Activated T-cell treated with anti-CD3 and anti-CD28 coated beads, Interleukin-2, amount 50 U/mL, for 24 hours (primary cell): ENCODE data around the gene GPALPP1.
"Not testable (repeated sequence)": the region's sequence is repeated elsewhere in the genome, so short reads cannot be mapped to it uniquely, and the experiment has no call there.

Experiments used
- DNase-seq: peaks from one replicate; pipeline ENCODE4 v3.0.0-alpha.2; 2020
- H3K27ac Mint-ChIP-seq: 2 replicates; pipeline ENCODE4 v1.8.0; 2020; ENCODE audit warnings: mild to moderate bottlenecking, mixed read lengths
- H3K27me3 Mint-ChIP-seq: 2 replicates; pipeline ENCODE4 v1.8.0; 2020; ENCODE audit warnings: mixed read lengths
- H3K36me3 Mint-ChIP-seq: 2 replicates; pipeline ENCODE4 v1.8.0; 2020; ENCODE audit warnings: low read depth, mixed read lengths
- H3K4me1 Mint-ChIP-seq: 2 replicates; pipeline ENCODE4 v1.8.0; 2020; ENCODE audit warnings: low read depth, mixed read lengths
- H3K4me3 Mint-ChIP-seq: 2 replicates; pipeline ENCODE4 v1.8.0; 2020; ENCODE audit warnings: mild to moderate bottlenecking, moderate library complexity, mixed read lengths
- H3K9me3 Mint-ChIP-seq: 2 replicates; pipeline ENCODE4 v1.8.0; 2020; ENCODE audit warnings: mixed read lengths

Gene GPALPP1

GRCh38 chr13:44974056-44974793, 15.1 kb upstream of the GPALPP1 start:
- Mint-ChIP-seq H3K4me1 (no peaks in the 10 kb centered on the region), H3K27ac (no peak overlapping the region), H3K27me3 (no peaks in the 10 kb centered on the region), H3K36me3 (peaks cover 34% of the 10 kb centered on the region), H3K9me3 (no peaks in the 10 kb centered on the region), H3K4me3 (no peak overlapping the region)
- no peak for DNase-seq

GRCh38 chr13:44976196-44976595, 13.1 kb upstream of the GPALPP1 start:
- Mint-ChIP-seq H3K4me3 (no peak overlapping the region), H3K27ac (no peak overlapping the region), H3K36me3 (peaks cover 46% of the 10 kb centered on the region), H3K27me3 (no peaks in the 10 kb centered on the region), H3K9me3 (no peaks in the 10 kb centered on the region), H3K4me1 (no peaks in the 10 kb centered on the region)
- no peak for DNase-seq

GRCh38 chr13:44976949-44977583, 12.3 kb upstream of the GPALPP1 start:
- H3K4me1 Mint-ChIP-seq, result no peaks in the 10 kb centered on the region

GRCh38 chr13:44978328-44978727, 11.0 kb upstream of the GPALPP1 start:
- H3K9me3 Mint-ChIP-seq, result no peaks in the 10 kb centered on the region
- peaks cover 54% of the 10 kb centered on the region for H3K36me3 Mint-ChIP-seq
- peaks cover 5% of the 10 kb centered on the region for H3K4me1 Mint-ChIP-seq
- DNase-seq, result no peak
- H3K27ac Mint-ChIP-seq, result no peak overlapping the region
- no peaks in the 10 kb centered on the region for H3K27me3 Mint-ChIP-seq
- no peak overlapping the region for H3K4me3 Mint-ChIP-seq

More at GRCh38 chr13:44976949-44977583, 12.3 kb upstream of the GPALPP1 start:
- no peaks in the 10 kb centered on the region for H3K9me3 Mint-ChIP-seq
- H3K27me3 Mint-ChIP-seq, result no peaks in the 10 kb centered on the region
- no peak overlapping the region for H3K27ac Mint-ChIP-seq
- DNase-seq, result no peak
- peaks cover 48% of the 10 kb centered on the region for H3K36me3 Mint-ChIP-seq
- H3K4me3 Mint-ChIP-seq, result no peak overlapping the region

GRCh38 chr13:44989941-44990340, 603 bp downstream of the GPALPP1 start:
- Mint-ChIP-seq H3K27me3 (no peaks in the 10 kb centered on the region), H3K9me3 (no peaks in the 10 kb centered on the region), H3K27ac (peak overlapping the region; percentile 98), H3K4me1 (peaks cover 64% of the 10 kb centered on the region), H3K36me3 (peaks cover 73% of the 10 kb centered on the region), H3K4me3 (peak overlapping the region; percentile 98)
- DNase-seq, result no peak

- Mint-ChIP-seq H3K36me3 (peaks cover 74% of the 10 kb centered on the region), H3K27ac (no peak overlapping the region), H3K9me3 (no peaks in the 10 kb centered on the region), H3K4me3 (no peak overlapping the region), H3K27me3 (no peaks in the 10 kb centered on the region), H3K4me1 (no peaks in the 10 kb centered on the region)
- DNase-seq, result no peak
Observed at GRCh38 chr13:45003417-45003816, 14.1 kb downstream of the GPALPP1 start.

- H3K27ac Mint-ChIP-seq, result no peak overlapping the region
- peaks cover 75% of the 10 kb centered on the region for H3K36me3 Mint-ChIP-seq
- H3K4me1 Mint-ChIP-seq, result no peaks in the 10 kb centered on the region
- DNase-seq, result no peak
- no peaks in the 10 kb centered on the region for H3K9me3 Mint-ChIP-seq
- H3K27me3 Mint-ChIP-seq, result no peaks in the 10 kb centered on the region
- no peak overlapping the region for H3K4me3 Mint-ChIP-seq
Observed at GRCh38 chr13:45004096-45004495, 14.8 kb downstream of the GPALPP1 start.

- H3K9me3 Mint-ChIP-seq, result no peaks in the 10 kb centered on the region
- no peaks in the 10 kb centered on the region for H3K27me3 Mint-ChIP-seq
- no peak overlapping the region for H3K27ac Mint-ChIP-seq
- H3K36me3 Mint-ChIP-seq, result peaks cover 84% of the 10 kb centered on the region
- no peaks in the 10 kb centered on the region for H3K4me1 Mint-ChIP-seq
- H3K4me3 Mint-ChIP-seq, result no peak overlapping the region
- DNase-seq, result no peak
Observed at GRCh38 chr13:45007225-45007624, 17.9 kb downstream of the GPALPP1 start.

GRCh38 chr13:45007823-45008222, 18.5 kb downstream of the GPALPP1 start:
- Mint-ChIP-seq H3K36me3 (peaks cover 83% of the 10 kb centered on the region), H3K27ac (no peak overlapping the region)

GRCh38 chr13:45011198-45011597, 21.9 kb downstream of the GPALPP1 start:
- peaks cover 3% of the 10 kb centered on the region for H3K4me1 Mint-ChIP-seq
- H3K36me3 Mint-ChIP-seq, result peaks cover 89% of the 10 kb centered on the region
- H3K9me3 Mint-ChIP-seq, result no peaks in the 10 kb centered on the region
- H3K27me3 Mint-ChIP-seq, result no peaks in the 10 kb centered on the region
- H3K4me3 Mint-ChIP-seq, result no peak overlapping the region
- DNase-seq, result no peak
- H3K27ac Mint-ChIP-seq, result no peak overlapping the region

More at GRCh38 chr13:45007823-45008222, 18.5 kb downstream of the GPALPP1 start:
- Mint-ChIP-seq H3K9me3 (no peaks in the 10 kb centered on the region), H3K27me3 (no peaks in the 10 kb centered on the region), H3K4me3 (no peak overlapping the region), H3K4me1 (no peaks in the 10 kb centered on the region)
- no peak for DNase-seq

GRCh38 chr13:45015300-45015699, 26.0 kb downstream of the GPALPP1 start:
- H3K36me3 Mint-ChIP-seq, result peaks cover 80% of the 10 kb centered on the region
- no peak overlapping the region for H3K4me3 Mint-ChIP-seq
- peak overlapping the region; percentile 9 for H3K27ac Mint-ChIP-seq
- DNase-seq, result no peak
- no peaks in the 10 kb centered on the region for H3K9me3 Mint-ChIP-seq
- no peaks in the 10 kb centered on the region for H3K27me3 Mint-ChIP-seq
- H3K4me1 Mint-ChIP-seq, result peaks cover 9% of the 10 kb centered on the region

- no peak for DNase-seq
- Mint-ChIP-seq H3K9me3 (no peaks in the 10 kb centered on the region), H3K4me1 (peaks cover 9% of the 10 kb centered on the region), H3K4me3 (no peak overlapping the region), H3K27me3 (no peaks in the 10 kb centered on the region), H3K27ac (peak overlapping the region; percentile 31), H3K36me3 (peaks cover 80% of the 10 kb centered on the region)
Observed at GRCh38 chr13:45016792-45017425, 27.6 kb downstream of the GPALPP1 start.

GRCh38 chr13:45019981-45020380, 30.6 kb downstream of the GPALPP1 start:
- H3K27ac Mint-ChIP-seq, H3K27me3 Mint-ChIP-seq, H3K4me3 Mint-ChIP-seq, DNase-seq, H3K4me1 Mint-ChIP-seq, H3K9me3 Mint-ChIP-seq: not testable (repeated sequence)
- H3K36me3 Mint-ChIP-seq, result peaks cover 67% of the 10 kb centered on the region

- DNase-seq, result no peak
- H3K36me3 Mint-ChIP-seq, result peaks cover 65% of the 10 kb centered on the region
- no peak overlapping the region for H3K4me3 Mint-ChIP-seq
- H3K27ac Mint-ChIP-seq, result no peak overlapping the region
- H3K9me3 Mint-ChIP-seq, result no peaks in the 10 kb centered on the region
- no peaks in the 10 kb centered on the region for H3K27me3 Mint-ChIP-seq
- H3K4me1 Mint-ChIP-seq, result peaks cover 7% of the 10 kb centered on the region
Observed at GRCh38 chr13:45021250-45021649, 31.9 kb downstream of the GPALPP1 start.

- H3K4me3 Mint-ChIP-seq, result no peak overlapping the region
- H3K27ac Mint-ChIP-seq, result no peak overlapping the region
- DNase-seq, result no peak
- H3K27me3 Mint-ChIP-seq, result no peaks in the 10 kb centered on the region
- H3K36me3 Mint-ChIP-seq, result peaks cover 67% of the 10 kb centered on the region
- H3K9me3 Mint-ChIP-seq, result no peaks in the 10 kb centered on the region
- peaks cover 4% of the 10 kb centered on the region for H3K4me1 Mint-ChIP-seq
Observed at GRCh38 chr13:45024847-45025246, 35.5 kb downstream of the GPALPP1 start.
